Astrocyte (in vitro differentiated cells and primary cell): ENCODE data around the gene RAMP2.

Experiments
- CTCF ChIP-seq: IDR thresholded peaks from 2 replicates; pipeline ENCODE4 v1.5.1; 2011; ENCODE audit warnings: low read depth, mild to moderate bottlenecking, inconsistent platforms, low read length, moderate library complexity; ENCODE audit not compliant: insufficient read depth
- EZH2 ChIP-seq: IDR thresholded peaks from 2 replicates; pipeline ENCODE4 v1.6.1; 2012; ENCODE audit warnings: mild to moderate bottlenecking, low read length, inconsistent platforms; ENCODE audit not compliant: insufficient read depth

DNA sequence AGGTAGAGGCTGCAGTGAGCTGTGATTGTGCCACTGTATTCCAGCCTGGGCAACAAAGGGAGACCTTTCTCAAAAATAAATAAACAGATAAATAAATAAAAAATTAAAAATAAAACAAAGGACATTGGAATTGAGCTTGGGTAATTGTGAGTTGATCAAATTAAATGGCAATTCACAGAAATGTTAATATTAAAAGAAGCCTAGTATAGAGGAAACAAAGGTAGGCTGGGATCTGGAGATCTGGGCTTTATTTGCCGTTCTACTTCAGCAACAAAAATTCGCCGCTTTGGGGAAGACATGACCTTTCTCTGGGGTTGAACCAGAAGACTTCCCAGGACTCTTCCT is 11.9 kb downstream of the RAMP2 start:
- TF ChIP-seq CTCF (no peak), EZH2 (no peak)
